Left lung (tissue), 10 donors: Measurements from ENCODE around the gene SVIL. TPM values are rescaled to one million over a fixed set of nuclear protein-coding genes. Genes with fewer than 3 reads are reported as not detected.

Experiments used
- ATAC-seq: fragments of 200-7000 bp; cut with Tn5 transposase; one replicate; pipeline ENCODE4 v1.9.1; 2020; ENCODE audit warnings: moderate library complexity
- DNase-seq, 4 donors: peaks; one replicate each; pipeline ENCODE4 v3.0.0-alpha.2; 2013 to 2020
- H3K27ac ChIP-seq, 2 donors: fragments of 200-600 bp; sonication (generic) in 1 of 2; one replicate each; pipeline versions ENCODE4 v1.5.0 to v1.8.0; 2020 to 2021
- H3K27me3 ChIP-seq, 2 donors: fragments of 200-600 bp; sonication (generic) in 1 of 2; one replicate each; pipeline versions ENCODE4 v1.5.0 to v1.8.0; 2020 to 2021
- H3K36me3 ChIP-seq, 2 donors: fragments of 200-600 bp; sonication (generic) in 1 of 2; one replicate each; pipeline versions ENCODE4 v1.5.0 to v1.8.0; 2020 to 2021
- H3K4me1 ChIP-seq, 2 donors: fragments of 200-600 bp; one replicate each; pipeline ENCODE4 v1.8.0; 2021
- H3K4me3 ChIP-seq, 2 donors: fragments of 200-600 bp; sonication (generic) in 1 of 2; one replicate each; pipeline versions ENCODE4 v1.5.0 to v1.8.0; 2020 to 2021; ENCODE audit warnings: mild to moderate bottlenecking in 1 of 2
- H3K9me3 ChIP-seq, 2 donors: fragments of 200-600 bp; sonication (generic) in 1 of 2; one replicate each; pipeline versions ENCODE4 v1.5.0 to v1.8.0; 2020 to 2021
- intact Hi-C, 2 donors: fragments of 100-400 bp; cut with DNase I; formaldehyde crosslinking; loops; one replicate each; pipeline versions ENCODE4 v1.11.2 to v1.14.2; 2022
- polyA plus RNA-seq, 6 donors: library from polyadenylated mRNA; unstranded; fragments of 120-200 nt; gene quantifications; one replicate each; pipeline ENCODE4 v1.2.1, GENCODE V29; 2013; ENCODE audit not compliant: insufficient read length in 6 of 6
- total RNA-seq, 2 donors: library from RNA; stranded (reverse); fragmentation: NEBNext Ultra II Directional; extraction: Animal tissue kit (Norgen Biotek cat#: 25700); gene quantifications; one replicate each; pipeline ENCODE4 v1.2.1, GENCODE V29; 2021
- TF ChIP-seq, protein P1 (sequence below), 2 donors: fragments of 200-600 bp; sonication (generic) in 1 of 2; IDR thresholded peaks; one replicate each; pipeline versions ENCODE4 v1.5.0 to v1.8.0; 2021; ENCODE audit warnings: antibody characterized with exemption in 2 of 2
- donor health status: DM: no; HTN: yes; CAD: no.
- donor health status: DM: no; HTN: no; CAD: no.

The SVIL gene
- total and polyA plus RNA-seq, 8 donors: 49.3 to 103 (median 54.9) TPM

DNA sequence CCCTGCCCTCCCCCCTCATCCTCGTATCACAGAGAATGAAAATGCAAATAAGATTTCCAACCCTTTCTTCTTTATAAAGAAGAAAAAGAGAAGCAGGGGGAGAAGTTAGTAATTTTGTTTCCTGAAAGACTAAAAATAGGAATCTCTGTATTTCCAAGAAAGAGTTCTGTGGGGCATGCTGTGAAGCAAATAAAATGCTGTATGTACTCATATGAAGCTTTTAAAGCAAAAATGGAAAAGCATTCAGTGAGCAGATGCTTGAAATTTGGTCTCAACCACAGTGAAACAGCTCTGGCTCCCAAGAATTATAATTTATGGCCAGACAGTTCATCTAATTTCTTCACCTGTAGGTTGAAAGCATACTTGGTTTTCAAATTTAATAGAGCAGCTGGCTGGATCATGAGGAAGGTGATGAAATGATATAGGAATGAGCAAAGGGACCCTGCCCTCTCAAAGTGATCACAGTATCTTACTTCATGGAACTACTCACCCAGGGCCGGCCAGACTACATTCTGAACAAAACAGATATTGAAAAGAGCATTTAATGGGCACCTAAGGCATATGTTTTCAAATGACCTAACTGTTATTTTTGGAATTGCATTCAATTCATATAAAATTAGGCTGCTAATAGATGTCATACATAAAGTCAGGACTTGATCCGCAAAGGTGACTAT lies 31.4 kb downstream of the SVIL start:
- ATAC-seq (no peak), DNase-seq (no peak)
- H3K27ac ChIP-seq: no peak overlapping the region
- peaks cover 8 to 15% of the 10 kb centered on the region in 2 donors for H3K4me1 ChIP-seq
- H3K27me3 ChIP-seq: no peaks in the 10 kb centered on the region
- TF ChIP-seq, protein P1, sequence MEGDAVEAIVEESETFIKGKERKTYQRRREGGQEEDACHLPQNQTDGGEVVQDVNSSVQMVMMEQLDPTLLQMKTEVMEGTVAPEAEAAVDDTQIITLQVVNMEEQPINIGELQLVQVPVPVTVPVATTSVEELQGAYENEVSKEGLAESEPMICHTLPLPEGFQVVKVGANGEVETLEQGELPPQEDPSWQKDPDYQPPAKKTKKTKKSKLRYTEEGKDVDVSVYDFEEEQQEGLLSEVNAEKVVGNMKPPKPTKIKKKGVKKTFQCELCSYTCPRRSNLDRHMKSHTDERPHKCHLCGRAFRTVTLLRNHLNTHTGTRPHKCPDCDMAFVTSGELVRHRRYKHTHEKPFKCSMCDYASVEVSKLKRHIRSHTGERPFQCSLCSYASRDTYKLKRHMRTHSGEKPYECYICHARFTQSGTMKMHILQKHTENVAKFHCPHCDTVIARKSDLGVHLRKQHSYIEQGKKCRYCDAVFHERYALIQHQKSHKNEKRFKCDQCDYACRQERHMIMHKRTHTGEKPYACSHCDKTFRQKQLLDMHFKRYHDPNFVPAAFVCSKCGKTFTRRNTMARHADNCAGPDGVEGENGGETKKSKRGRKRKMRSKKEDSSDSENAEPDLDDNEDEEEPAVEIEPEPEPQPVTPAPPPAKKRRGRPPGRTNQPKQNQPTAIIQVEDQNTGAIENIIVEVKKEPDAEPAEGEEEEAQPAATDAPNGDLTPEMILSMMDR (IDR thresholded peaks at IDR 0.05): no peak
- intact Hi-C loops: no loop called here
- no peaks in the 10 kb centered on the region for H3K9me3 ChIP-seq
- no peaks in the 10 kb centered on the region for H3K36me3 ChIP-seq
- H3K4me3 ChIP-seq: no peak overlapping the region

DNA sequence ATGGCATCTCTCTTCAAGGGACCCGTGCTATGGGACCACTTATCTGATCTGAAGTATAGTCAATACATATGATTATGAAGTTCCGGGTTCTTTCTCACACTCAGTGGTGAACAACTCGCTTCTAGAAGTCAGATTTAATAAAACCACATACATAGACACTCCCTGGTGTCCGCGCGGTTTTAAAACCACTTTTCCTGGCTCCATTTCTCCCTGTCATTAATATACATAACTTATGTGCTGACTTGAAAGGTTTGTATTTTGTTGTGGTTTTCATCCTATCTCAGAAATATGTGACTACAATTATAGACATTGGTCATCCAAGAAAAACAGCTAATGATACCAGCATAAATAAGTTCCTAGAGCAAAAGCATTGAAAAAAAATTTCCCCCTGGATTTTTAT lies 34.0 kb downstream of the SVIL start:
- DNase-seq: no peak
- Histone ChIP-seq H3K4me1 (peaks cover 8 to 15% of the 10 kb centered on the region in 2 donors), H3K9me3 (no peaks in the 10 kb centered on the region), H3K36me3 (peaks cover 0 to 3% of the 10 kb centered on the region in 2 donors), H3K27me3 (no peaks in the 10 kb centered on the region), H3K27ac (no peak overlapping the region), H3K4me3 (no peak overlapping the region)
- intact Hi-C loops: no loop called here
- ATAC-seq: no peak
- TF ChIP-seq, protein P1 (IDR thresholded peaks at IDR 0.05): no peak

DNA sequence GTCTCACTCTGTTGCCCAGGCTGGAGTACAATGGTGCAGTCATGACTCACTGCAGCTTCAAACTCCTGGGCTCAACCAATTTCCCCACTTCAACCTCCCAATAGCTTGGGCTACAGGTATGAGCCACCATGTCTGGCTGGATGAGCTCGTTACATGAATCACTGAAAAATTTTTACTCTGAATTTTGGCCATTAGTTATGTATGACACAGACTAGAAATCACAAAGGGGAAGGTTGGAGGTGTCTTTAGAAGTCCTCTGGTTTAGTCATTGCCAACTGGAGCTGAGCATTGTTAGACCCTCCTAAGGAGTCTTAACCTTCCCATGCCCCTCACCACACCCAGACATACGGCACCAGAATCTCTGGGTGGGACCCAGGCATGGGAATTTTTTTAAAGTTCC lies 34.7 kb downstream of the SVIL start:
- Histone ChIP-seq H3K4me1 (peaks cover 8 to 15% of the 10 kb centered on the region in 2 donors), H3K27ac (peak overlapping the region in 1 of 2 donors; percentile 72), H3K27me3 (no peaks in the 10 kb centered on the region), H3K36me3 (peaks cover 0 to 7% of the 10 kb centered on the region in 2 donors), H3K4me3 (no peak overlapping the region), H3K9me3 (no peaks in the 10 kb centered on the region)
- intact Hi-C loops: no loop called here
- TF ChIP-seq, protein P1 (IDR thresholded peaks at IDR 0.05): no peak
- ATAC-seq (no peak), DNase-seq (no peak)

DNA sequence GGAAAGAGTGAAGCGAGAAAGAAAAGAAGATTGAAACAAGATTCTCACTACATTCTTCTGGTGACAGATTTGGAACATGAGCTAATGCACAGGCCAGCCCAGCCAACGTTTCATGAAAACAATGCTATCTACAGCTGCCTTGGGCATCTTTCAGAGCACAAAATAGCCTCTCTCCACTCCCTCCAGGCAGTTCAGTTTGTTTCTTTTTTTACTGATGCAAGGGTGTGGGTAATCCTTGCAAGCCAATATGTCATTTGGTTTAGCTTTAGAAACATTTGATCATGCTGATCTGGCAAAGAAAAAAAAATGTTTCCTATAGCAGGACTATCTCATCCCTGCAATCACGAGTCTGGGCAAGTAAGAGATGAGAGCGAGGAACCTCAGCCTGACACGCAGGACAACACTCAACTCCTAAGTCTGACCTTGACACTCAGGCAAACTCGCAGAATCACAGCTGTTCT lies 35.9 kb downstream of the SVIL start:
- no peaks in the 10 kb centered on the region for H3K9me3 ChIP-seq
- no peaks in the 10 kb centered on the region for H3K27me3 ChIP-seq
- H3K27ac ChIP-seq: peak overlapping the region; percentile 13 to 72
- H3K36me3 ChIP-seq: peaks cover 0 to 11% of the 10 kb centered on the region in 2 donors
- DNase-seq (peak in 1 of 4 donors; percentile 45), ATAC-seq (peak; percentile 61)
- H3K4me1 ChIP-seq: peaks cover 8 to 14% of the 10 kb centered on the region in 2 donors
- intact Hi-C loops: no loop called here
- TF ChIP-seq, protein P1 (IDR thresholded peaks at IDR 0.05): no peak
- H3K4me3 ChIP-seq: no peak overlapping the region

DNA sequence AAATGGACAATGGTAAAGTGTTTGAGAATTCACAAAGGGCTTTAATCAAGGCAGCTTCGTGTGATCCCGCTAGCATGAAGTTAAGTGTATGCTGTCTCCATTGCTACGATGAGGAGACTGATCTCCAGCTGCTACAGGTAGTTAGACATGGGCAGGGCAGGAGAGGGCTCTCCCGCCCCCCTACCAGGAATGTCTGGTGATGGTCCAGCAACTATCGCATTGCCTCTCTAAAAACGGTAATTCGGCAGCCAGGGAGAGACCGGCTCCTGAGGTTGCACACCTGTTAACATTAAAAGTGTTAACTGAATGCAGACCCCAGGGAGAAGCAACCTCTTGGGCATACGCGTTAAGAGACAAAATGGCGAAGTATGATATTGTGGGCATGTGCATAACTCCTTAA lies 37.9 kb downstream of the SVIL start:
- Histone ChIP-seq H3K36me3 (peaks cover 0 to 11% of the 10 kb centered on the region in 2 donors), H3K4me3 (no peak overlapping the region), H3K9me3 (no peaks in the 10 kb centered on the region), H3K27ac (no peak overlapping the region), H3K27me3 (no peaks in the 10 kb centered on the region), H3K4me1 (no peaks in the 10 kb centered on the region)
- intact Hi-C loops: no loop called here
- TF ChIP-seq, protein P1 (IDR thresholded peaks at IDR 0.05): no peak
- ATAC-seq: no peak
- DNase-seq: no peak
